SK-N-SH treated with all-trans-retinoic acid at 6 μM for 48 hours (cell line): ENCODE data around the gene ATP9A.
A peak's percentile ranks its signal among the peaks of the same experiment; 100 is the strongest.

ENCODE experiments used
- ATAC-seq: fragments of 200-7000 bp; cut with Tn5 transposase; 3 replicates; pipeline ENCODE4 v1.9.1; 2020; ENCODE audit warnings: mild to moderate bottlenecking, moderate library complexity
- ARNTL ChIP-seq: fragments of 450-650 bp; formaldehyde crosslinking; IDR thresholded peaks from 2 replicates; pipeline ENCODE4 v1.5.0; 2020; ENCODE audit warnings: low read depth, mild to moderate bottlenecking, moderate library complexity, borderline replicate concordance
- BACH2 ChIP-seq: fragments of 250-450 bp; sonication (Bioruptor Pico); IDR thresholded peaks from 2 replicates; pipeline ENCODE4 v1.9.0; 2021; ENCODE audit warnings: mild to moderate bottlenecking, borderline replicate concordance
- CSDC2 ChIP-seq: fragments of 250-450 bp; sonication (Bioruptor Pico); IDR thresholded peaks from 2 replicates; pipeline ENCODE4 v1.5.0; 2020; ENCODE audit warnings: mild to moderate bottlenecking, moderate library complexity
- CSRNP3 ChIP-seq: fragments of 250-450 bp; sonication (Bioruptor Pico); IDR thresholded peaks from 2 replicates; pipeline ENCODE4 v1.5.1; 2021; ENCODE audit warnings: mild to moderate bottlenecking, moderate library complexity
- ESRRG ChIP-seq: fragments of 250-450 bp; sonication (Bioruptor Pico); IDR thresholded peaks from 2 replicates; pipeline ENCODE4 v1.6.1; 2021; ENCODE audit warnings: mild to moderate bottlenecking
- GLIS3 ChIP-seq: fragments of 250-450 bp; sonication (Bioruptor Pico); IDR thresholded peaks from 2 replicates; pipeline ENCODE4 v1.5.0; 2020; ENCODE audit warnings: mild to moderate bottlenecking, moderate library complexity
- ISL1 ChIP-seq: fragments of 250-450 bp; sonication (Bioruptor Pico); IDR thresholded peaks from 2 replicates; pipeline ENCODE4 v2.1.2; 2022; ENCODE audit warnings: mild to moderate bottlenecking, moderate library complexity
- OSR1 ChIP-seq: fragments of 250-450 bp; sonication (Bioruptor Pico); IDR thresholded peaks from 2 replicates; pipeline ENCODE4 v1.8.0; 2022; ENCODE audit warnings: moderate library complexity, mild to moderate bottlenecking, inconsistent platforms
- PATZ1 ChIP-seq: fragments of 250-450 bp; sonication (Bioruptor Pico); IDR thresholded peaks from 2 replicates; pipeline ENCODE4 v1.8.0; 2020; ENCODE audit warnings: mild to moderate bottlenecking, moderate library complexity, borderline replicate concordance
- POU6F1 ChIP-seq: fragments of 250-450 bp; sonication (Bioruptor Pico); IDR thresholded peaks from 2 replicates; pipeline ENCODE4 v1.8.0; 2021; ENCODE audit warnings: low read depth, mild to moderate bottlenecking, moderate library complexity, borderline replicate concordance
- PPARA ChIP-seq: fragments of 250-450 bp; sonication (Bioruptor Pico); IDR thresholded peaks from 2 replicates; pipeline ENCODE4 v1.5.0; 2020; ENCODE audit warnings: mild to moderate bottlenecking, borderline replicate concordance
- RARB ChIP-seq: fragments of 250-450 bp; sonication (Bioruptor Pico); IDR thresholded peaks from 2 replicates; pipeline ENCODE4 v1.8.0; 2021; ENCODE audit warnings: mild to moderate bottlenecking, moderate library complexity
- SNAI2 ChIP-seq: fragments of 250-450 bp; sonication (Bioruptor Pico); IDR thresholded peaks from 2 replicates; pipeline ENCODE4 v1.5.0; 2020; ENCODE audit warnings: mild to moderate bottlenecking, moderate library complexity
- TCF4 ChIP-seq: fragments of 250-450 bp; sonication (Bioruptor Pico); IDR thresholded peaks from 2 replicates; pipeline ENCODE4 v1.8.0; 2021; ENCODE audit warnings: mild to moderate bottlenecking, moderate library complexity, borderline replicate concordance
- TOX ChIP-seq: fragments of 250-450 bp; sonication (Bioruptor Pico); IDR thresholded peaks from 2 replicates; pipeline ENCODE4 v1.8.0; 2021; ENCODE audit warnings: mild to moderate bottlenecking, moderate library complexity, borderline replicate concordance
- TSHZ2 ChIP-seq: fragments of 250-450 bp; sonication (Bioruptor Pico); IDR thresholded peaks from 2 replicates; pipeline ENCODE4 v1.5.0; 2020; ENCODE audit warnings: mild to moderate bottlenecking, moderate library complexity
- ZC3H10 ChIP-seq: fragments of 250-450 bp; sonication (Bioruptor Pico); IDR thresholded peaks from 2 replicates; pipeline ENCODE4 v1.5.1; 2021; ENCODE audit warnings: mild to moderate bottlenecking, moderate library complexity
- ZFP3 ChIP-seq: fragments of 250-450 bp; sonication (Bioruptor Pico); IDR thresholded peaks from 2 replicates; pipeline ENCODE4 v1.5.0; 2020; ENCODE audit warnings: mild to moderate bottlenecking, moderate library complexity
- ZFP30 ChIP-seq: fragments of 450-650 bp; formaldehyde crosslinking; IDR thresholded peaks from 2 replicates; pipeline ENCODE4 v1.5.0; 2022; ENCODE audit warnings: mild to moderate bottlenecking, moderate library complexity
- ZNF565 ChIP-seq: fragments of 450-650 bp; formaldehyde crosslinking; conservative IDR thresholded peaks from 2 replicates; pipeline ENCODE4 v1.5.0; 2020; ENCODE audit warnings: low read depth, mild to moderate bottlenecking, moderate library complexity
- ZNF70 ChIP-seq: fragments of 450-650 bp; formaldehyde crosslinking; IDR thresholded peaks from 2 replicates; pipeline ENCODE4 v1.5.0; 2020; ENCODE audit warnings: mild to moderate bottlenecking, moderate library complexity
- ZNF8 ChIP-seq: fragments of 450-650 bp; formaldehyde crosslinking; IDR thresholded peaks from 2 replicates; pipeline ENCODE4 v1.5.0; 2020; ENCODE audit warnings: mild to moderate bottlenecking, moderate library complexity

Gene ATP9A

GRCh38 chr20:51749674-51750036 is 18.5 kb downstream of the ATP9A start:
- TF ChIP-seq PPARA (CRISPR knock-in tag) (no peak), CSRNP3 (no peak), SNAI2 (CRISPR knock-in tag) (no peak), CSDC2 (CRISPR knock-in tag) (no peak), TOX (CRISPR knock-in tag) (no peak), OSR1 (no peak), ZFP3 (CRISPR knock-in tag) (no peak), TSHZ2 (CRISPR knock-in tag) (no peak), BACH2 (CRISPR knock-in tag) (no peak), RARB (CRISPR knock-in tag) (no peak), ARNTL (no peak), ZC3H10 (CRISPR knock-in tag) (no peak), ZFP30 (CRISPR knock-in tag) (no peak), ISL1 (CRISPR knock-in tag) (no peak), PATZ1 (no peak), ESRRG (CRISPR knock-in tag) (no peak), ZNF8 (CRISPR knock-in tag) (no peak), POU6F1 (CRISPR knock-in tag) (no peak), GLIS3 (CRISPR knock-in tag) (no peak)
- ATAC-seq: peak; percentile 52

GRCh38 chr20:51747182-51747911 is 20.8 kb downstream of the ATP9A start:
- no peak for TF ChIP-seq CSDC2 (CRISPR knock-in tag)
- TF ChIP-seq CSRNP3: no peak
- TF ChIP-seq ZNF70: no peak
- no peak for TF ChIP-seq RARB (CRISPR knock-in tag)
- no peak for TF ChIP-seq ZNF565 (CRISPR knock-in tag)
- TF ChIP-seq SNAI2 (CRISPR knock-in tag): no peak
- no peak for TF ChIP-seq GLIS3 (CRISPR knock-in tag)
- no peak for TF ChIP-seq ESRRG (CRISPR knock-in tag)
- TF ChIP-seq TCF4: no peak
- TF ChIP-seq ZFP3 (CRISPR knock-in tag): no peak
- TF ChIP-seq ZFP30 (CRISPR knock-in tag): no peak
- TF ChIP-seq PATZ1: no peak
- TF ChIP-seq TSHZ2 (CRISPR knock-in tag): no peak
- no peak for TF ChIP-seq ISL1 (CRISPR knock-in tag)
- no peak for ATAC-seq
